HG03280 (cell line): Measurements from ENCODE around the gene DUSP6.

Experiments used
- ATAC-seq: cut with Tn5 transposase; IDR thresholded peaks from one replicate; pipeline ENCODE4 v1.9.1; 2021; ENCODE audit warnings: mild to moderate bottlenecking, moderate library complexity; ENCODE audit not compliant: unreplicated experiment

Gene DUSP6

DNA sequence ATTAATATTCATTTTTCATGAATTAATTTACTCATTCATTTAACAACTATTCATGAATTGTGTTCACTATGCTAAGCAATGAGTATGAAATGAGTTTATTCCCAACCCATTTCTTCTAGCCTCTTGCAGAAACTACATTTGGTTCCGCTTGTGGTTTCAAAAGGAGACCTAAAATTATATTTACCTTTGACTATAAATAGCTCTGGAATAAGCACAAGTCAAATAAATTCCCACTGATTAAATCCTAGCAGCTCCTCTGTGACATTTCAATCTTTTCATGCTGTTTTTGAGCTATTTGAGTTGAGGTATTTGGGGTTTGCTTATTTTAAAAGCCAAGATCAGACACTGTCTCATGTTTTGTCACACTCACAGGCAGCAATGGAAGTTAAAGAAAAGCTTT is 46.9 kb downstream of the DUSP6 start:
- ATAC-seq, result no peak

GRCh38 chr12:89299931-89300330 is 52.4 kb downstream of the DUSP6 start:
- ATAC-seq, result no peak

DNA sequence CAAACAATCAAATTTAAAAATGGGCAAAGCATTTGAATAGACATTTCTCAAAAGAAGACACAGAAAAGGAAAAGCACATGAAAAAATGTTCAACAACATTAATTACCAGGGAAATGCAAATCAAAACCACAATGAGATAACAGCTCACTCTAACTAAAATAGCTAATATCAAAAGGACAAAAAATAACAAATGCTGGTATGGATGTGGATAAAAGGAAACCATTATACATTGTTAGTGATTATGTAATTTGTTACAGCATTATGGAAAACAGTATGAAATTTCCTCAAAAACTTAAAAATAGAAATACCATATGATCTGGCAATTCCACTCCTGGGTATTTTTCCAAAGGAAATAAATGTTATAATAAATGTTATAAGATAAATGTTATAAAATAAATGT is 52.9 kb downstream of the DUSP6 start:
- ATAC-seq, result no peak
